HepG2 (cell line): ENCODE measurements around the gene PLA2G4B. TPM values are rescaled to one million over a fixed set of nuclear protein-coding genes. Genes with fewer than 3 reads are reported as not detected.

Experiments
- ATAC-seq: fragments of 200-7000 bp; cut with Tn5 transposase; 3 replicates; pipeline ENCODE4 v1.9.1; 2020; ENCODE audit warnings: mild to moderate bottlenecking, moderate library complexity
- BruUV-seq: library from RNA; stranded (reverse); fragments of 400-500 nt; replicated peaks from 2 replicates; lab custom pipeline; 2021; lab: Mats Ljungman, UMichigan
- CTCF ChIA-PET: fragments of 300-600 bp; formaldehyde crosslinking; extraction: SDS; loops from one replicate; lab custom pipeline; 2021; ENCODE audit warnings: low total read pairs, inconsistent platforms, low intra/inter-chr PET ratio; lab: Yijun Ruan, JAX
- POLR2A ChIA-PET: fragments of 350-600 bp; sonication (Branson Sonifier 250); formaldehyde crosslinking; loops from one replicate; lab custom pipeline; 2020; ENCODE audit warnings: antibody characterized with exemption, inconsistent platforms; lab: Yijun Ruan, JAX
- DNase-seq: peaks from one replicate; pipeline ENCODE4 v3.0.0-alpha.2; 2015; ENCODE audit warnings: low spot score
- FAIRE-seq: peaks from 3 replicates; lab custom pipeline; 2011; peaks lifted over from hg19 to GRCh38; lab: Jason Lieb, UNC
- H2AFZ ChIP-seq: one replicate; pipeline ENCODE4 v1.6.1; 2011; ENCODE audit warnings: low read length, inconsistent platforms
- H3K27ac ChIP-seq: fragments of 300-600 bp; 3 replicates; pipeline ENCODE4 v1.8.0; 2011; ENCODE audit warnings: mixed run types, mild to moderate bottlenecking, mixed read lengths, low read length, inconsistent platforms; ENCODE audit not compliant: insufficient read depth; ENCODE audit errors: extremely low read length
- H3K27me3 ChIP-seq, 2 experiments: fragments of 200-600 bp in 1 of 2; 2 replicates in 1 of 2; 3 replicates in 1 of 2; pipeline versions ENCODE4 v1.6.0 to v1.8.0; 2011; ENCODE audit warnings: low read length in 2 of 2, mild to moderate bottlenecking in 2 of 2, moderate library complexity in 2 of 2, inconsistent platforms in 1 of 2; ENCODE audit not compliant: insufficient read depth in 2 of 2, control insufficient read depth in 1 of 2
- H3K36me3 ChIP-seq, 2 experiments: fragments of 200-600 bp in 1 of 2; replicated peaks in 1 of 2; 2 replicates in 1 of 2; 3 replicates in 1 of 2; pipeline versions ENCODE4 v1.5.1 to v1.8.0; 2011; ENCODE audit warnings: low read length in 2 of 2, inconsistent platforms in 1 of 2; ENCODE audit not compliant: insufficient read depth in 2 of 2, control insufficient read depth in 1 of 2
- H3K4me1 ChIP-seq: 2 replicates; pipeline ENCODE4 v1.5.1; 2012; ENCODE audit warnings: low read length, inconsistent platforms; ENCODE audit not compliant: insufficient read depth
- H3K4me2 ChIP-seq: 2 replicates; pipeline ENCODE4 v1.6.0; 2011; ENCODE audit warnings: low read depth, low read length, inconsistent platforms
- H3K4me3 ChIP-seq, 3 experiments: fragments of 200-600 bp in 1 of 3; sonication (generic), shearing (Covaris generic) in 1 of 3; replicated peaks in 1 of 3; 2 replicates each; pipeline ENCODE4 v1.5.1; 2011 to 2016; ENCODE audit warnings: low read length in 3 of 3, inconsistent platforms in 2 of 3, low read depth in 2 of 3, mild to moderate bottlenecking in 2 of 3, control low read depth in 1 of 3, mixed read lengths in 1 of 3; ENCODE audit not compliant: insufficient read depth in 1 of 3
- H3K79me2 ChIP-seq: one replicate; pipeline ENCODE4 v1.6.1; 2011; ENCODE audit warnings: low read length, inconsistent platforms; ENCODE audit not compliant: insufficient read depth
- H3K9ac ChIP-seq: 2 replicates; pipeline ENCODE4 v1.6.0; 2011; ENCODE audit warnings: mild to moderate bottlenecking, low read depth, low read length, inconsistent platforms; ENCODE audit not compliant: insufficient read depth
- H3K9me3 ChIP-seq: 2 replicates; pipeline ENCODE4 v1.5.1; 2012; ENCODE audit warnings: mild to moderate bottlenecking, low read length
- H4K20me1 ChIP-seq: 2 replicates; pipeline ENCODE4 v1.6.0; 2011; ENCODE audit warnings: inconsistent platforms, mild to moderate bottlenecking, low read length, moderate library complexity; ENCODE audit not compliant: insufficient read depth
- ARID2 ChIP-seq: sonication (generic); formaldehyde crosslinking; IDR thresholded peaks from 2 replicates; pipeline ENCODE4 v1.8.1; 2022; ENCODE audit warnings: mild to moderate bottlenecking, missing genetic modification reagents, borderline replicate concordance
- GPN1 ChIP-seq: sonication (generic); formaldehyde crosslinking; IDR thresholded peaks from 2 replicates; pipeline ENCODE4 v1.5.1; 2020; ENCODE audit warnings: missing genetic modification reagents, borderline replicate concordance
- NFAT5 ChIP-seq: sonication (generic); formaldehyde crosslinking; IDR thresholded peaks from 2 replicates; pipeline ENCODE4 v1.4.0; 2020; ENCODE audit warnings: missing genetic modification reagents
- PBX2 ChIP-seq: IDR thresholded peaks from 2 replicates; pipeline ENCODE4 v1.6.1; 2016; ENCODE audit warnings: control low read depth
- PRMT3 ChIP-seq: sonication (generic); formaldehyde crosslinking; IDR thresholded peaks from 2 replicates; pipeline ENCODE4 v1.8.1; 2022; ENCODE audit warnings: low read depth, mild to moderate bottlenecking, moderate library complexity, missing genetic modification reagents, borderline replicate concordance
- SP140L ChIP-seq: sonication (generic); formaldehyde crosslinking; IDR thresholded peaks from 2 replicates; pipeline ENCODE4 v1.4.0; 2020; ENCODE audit warnings: missing genetic modification reagents, borderline replicate concordance
- TGIF2 ChIP-seq: IDR thresholded peaks from 2 replicates; pipeline ENCODE4 v1.6.1; 2016; ENCODE audit warnings: control low read depth, missing compliant biosample characterization
- TOPORS ChIP-seq: sonication (generic); formaldehyde crosslinking; IDR thresholded peaks from 2 replicates; pipeline ENCODE4 v1.8.0; 2023; ENCODE audit warnings: mild to moderate bottlenecking, missing genetic modification reagents
- TSC22D2 ChIP-seq: sonication (generic); formaldehyde crosslinking; IDR thresholded peaks from 2 replicates; pipeline ENCODE4 v1.5.1; 2020; ENCODE audit warnings: missing genetic modification reagents, mild to moderate bottlenecking, borderline replicate concordance
- ZIK1 ChIP-seq: sonication (generic); formaldehyde crosslinking; IDR thresholded peaks from 2 replicates; pipeline ENCODE4 v1.5.0; 2020; ENCODE audit warnings: mild to moderate bottlenecking, low read depth, missing genetic modification reagents, borderline replicate concordance
- WGBS: methylation state at CpG from one replicate; pipeline ENCODE4 v1.1.6; 2017; ENCODE audit warnings: low lambda C conversion rate; 5-methylcytosine and 5-hydroxymethylcytosine counted together
- in situ Hi-C: cut with HindIII; loops from 2 replicates; pipeline ENCODE4 v1.10.0; 2017; ENCODE audit warnings: low pct_unique_long_range_greater_than_20kb; ENCODE audit not compliant: extremely low pct_ligation_motif_present
- intact Hi-C: fragments of 100-400 bp; cut with micrococcal nuclease; formaldehyde crosslinking; loops from one replicate; pipeline ENCODE4 v1.10.0; 2022; ENCODE audit not compliant: unreplicated experiment
- polyA plus RNA-seq, 8 experiments: library from polyadenylated mRNA; depleted of rRNA in 3 of 8; stranded (reverse) in 7 of 8; unstranded in 1 of 8; fragments of >200 nt; fragmentation: Illumina TruSeq in 4 of 8; extraction: Trizol in 4 of 8; gene quantifications; 2 replicates each; pipeline versions ENCODE4 v1.2.1 to v1.2.3, GENCODE V29; 2011 to 2016; ENCODE audit warnings: low read depth in 4 of 8, missing spikeins in 1 of 8, mixed read lengths in 1 of 8; ENCODE audit not compliant: insufficient read depth in 1 of 8
- total RNA-seq, 5 experiments: library from RNA; depleted of rRNA; stranded (reverse); fragments of >200 nt; fragmentation: Illumina TruSeq; extraction: Trizol; gene quantifications; 2 replicates each; pipeline ENCODE4 v1.2.3, GENCODE V29; 2016; ENCODE audit warnings: low read depth in 1 of 5

The PLA2G4B gene
- total and polyA plus RNA-seq, 2 of the 13 experiments (the other 11 are each of a cell fraction or from before 2014, with no cell fraction given) = 5.1 to 8.0 TPM

- no peaks in the 10 kb centered on the region; the same call in 1 of the 2 replicates for H4K20me1 ChIP-seq
- no peak for TF ChIP-seq ARID2 (CRISPR knock-in tag)
- TF ChIP-seq, all 625 proteins: peak for 0
- H3K4me2 ChIP-seq = no peak overlapping the region
- H3K27ac ChIP-seq = no peak overlapping the region
- POLR2A ChIA-PET = no interaction called here
- no peak overlapping the region for H3K4me3 ChIP-seq
- ATAC-seq (no peak), DNase-seq (no peak), FAIRE-seq (no peak)
- H3K79me2 ChIP-seq = no peaks in the 10 kb centered on the region
- intact Hi-C loops = no loop called here
- no peaks in the 10 kb centered on the region for H3K4me1 ChIP-seq
- in situ Hi-C loops = no loop called here
- no peak overlapping the region for H2AFZ ChIP-seq
- no TSS peak for BruUV-seq
- CTCF ChIA-PET = no interaction called here
- peaks cover 3 to 5% of the 10 kb centered on the region in 2 experiments; a peak in 1 of 5 replicates for H3K36me3 ChIP-seq
- H3K27me3 ChIP-seq = peaks cover 0 to 4% of the 10 kb centered on the region in 2 experiments; a peak in 3 of 5 replicates
- no peaks in the 10 kb centered on the region for H3K9me3 ChIP-seq
- WGBS = 95% methylated on average over 3 of the region's 9 CpGs
- H3K9ac ChIP-seq = no peak overlapping the region
Measured at GRCh38 chr15:41847981-41848380, 9.3 kb downstream of the PLA2G4B start.

GRCh38 chr15:41848631-41849030 is 10.0 kb downstream of the PLA2G4B start:
- Histone ChIP-seq H4K20me1 (no peaks in the 10 kb centered on the region; the same call in 1 of the 2 replicates), H3K9ac (no peak overlapping the region), H3K4me3 (no peak overlapping the region), H3K4me2 (no peak overlapping the region), H3K27ac (no peak overlapping the region), H2AFZ (no peak overlapping the region), H3K27me3 (peaks cover 0 to 4% of the 10 kb centered on the region in 2 experiments; a peak in 3 of 5 replicates), H3K79me2 (no peaks in the 10 kb centered on the region), H3K4me1 (no peaks in the 10 kb centered on the region), H3K36me3 (peaks cover 3 to 5% of the 10 kb centered on the region in 2 experiments; a peak in 1 of 5 replicates), H3K9me3 (no peaks in the 10 kb centered on the region)
- in situ Hi-C loops = no loop called here
- 86% methylated on average over 4 of the region's 10 CpGs for WGBS
- ATAC-seq (no peak), FAIRE-seq (no peak), DNase-seq (no peak)
- ChIA-PET CTCF (no interaction called here), POLR2A (no interaction called here)
- intact Hi-C loops = no loop called here
- no TSS peak for BruUV-seq
- TF ChIP-seq TSC22D2 (CRISPR knock-in tag) (no peak), PRMT3 (CRISPR knock-in tag) (no peak), GPN1 (no peak), TGIF2 (CRISPR knock-in tag) (no peak), NFAT5 (CRISPR knock-in tag) (no peak), ZIK1 (CRISPR knock-in tag) (no peak), TOPORS (CRISPR knock-in tag) (no peak), PBX2 (CRISPR knock-in tag) (no peak), SP140L (CRISPR knock-in tag) (no peak)
